Erythroblast (primary cell): ENCODE measurements around the gene ABHD12.

Experiments used
- DNase-seq, 2 experiments: peaks; one replicate each; lab custom pipeline; 2025; lab: John Stamatoyannopoulos, UW
- GATA1 ChIP-seq: IDR thresholded peaks from 2 replicates; pipeline ENCODE4 v1.6.1; 2011; ENCODE audit warnings: low read depth, mild to moderate bottlenecking, control low read depth, low read length, moderate library complexity
- POLR2A ChIP-seq: IDR thresholded peaks from 2 replicates; pipeline ENCODE4 v1.6.1; 2011; ENCODE audit warnings: mild to moderate bottlenecking, low read length

The ABHD12 gene

DNA sequence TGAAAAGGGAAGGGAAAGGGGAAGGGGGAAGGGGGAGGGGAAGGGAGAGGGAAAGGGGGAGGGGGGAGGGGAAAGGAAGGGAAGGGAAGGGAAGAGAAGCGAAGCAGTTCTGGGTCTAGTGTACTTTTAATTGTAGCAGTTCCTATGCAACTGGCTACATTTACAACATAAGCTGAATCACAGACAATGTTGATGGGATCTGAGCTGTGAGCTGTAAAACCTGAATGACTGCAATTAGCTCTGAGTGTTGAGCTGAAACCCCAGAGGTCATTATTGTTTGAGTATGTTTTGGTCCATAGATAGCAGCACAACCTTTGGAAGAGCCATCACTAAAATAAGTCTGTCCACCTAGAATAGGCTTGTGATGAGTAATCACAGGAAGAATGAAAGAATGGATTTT lies 7.2 kb upstream of the ABHD12 start:
- DNase-seq, result no peak
- no peak for TF ChIP-seq POLR2A
- TF ChIP-seq GATA1, result no peak

GRCh38 chr20:25397096-25397495 lies 6.5 kb upstream of the ABHD12 start:
- TF ChIP-seq POLR2A (no peak), GATA1 (no peak)
- no peak for DNase-seq

DNA sequence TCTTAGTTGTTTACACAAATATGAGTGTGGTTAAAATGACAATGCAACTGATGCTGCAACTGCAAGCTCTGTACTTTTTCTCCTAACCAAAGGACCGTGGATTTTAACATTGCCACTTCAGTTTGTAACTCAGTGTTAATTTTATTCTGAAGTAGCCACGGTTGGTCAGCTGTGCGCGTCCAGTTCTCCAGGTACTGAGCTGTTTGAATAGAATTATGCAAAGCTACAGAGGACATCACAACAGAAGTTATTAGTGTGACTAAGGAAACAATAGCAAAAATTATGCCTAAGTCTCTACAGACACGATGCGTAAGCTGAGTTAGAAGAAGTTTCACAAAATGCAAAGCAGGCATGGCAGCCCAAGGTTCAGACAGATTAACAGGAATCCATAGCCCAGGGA lies 4.4 kb upstream of the ABHD12 start:
- no peak for TF ChIP-seq GATA1
- TF ChIP-seq POLR2A, result no peak
- DNase-seq, result no peak

DNA sequence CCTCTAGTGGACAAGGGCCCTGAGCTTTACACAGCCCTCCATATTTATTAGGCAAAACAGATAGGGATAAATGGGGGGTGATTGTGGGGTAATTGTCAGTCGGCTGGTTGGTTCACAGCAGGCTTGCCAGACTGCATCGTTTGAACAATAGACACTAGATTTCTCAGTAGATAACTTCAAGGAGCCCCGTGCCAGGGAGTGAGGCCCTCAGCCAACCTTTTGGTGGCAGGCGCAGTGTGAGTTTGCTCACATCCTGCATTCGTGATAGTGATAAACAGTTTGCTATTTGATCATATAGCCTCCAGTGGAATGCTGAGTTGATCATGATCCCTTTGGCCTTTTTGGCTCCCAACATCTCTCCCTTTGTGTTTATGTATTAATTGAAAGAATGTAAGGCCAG lies 3.6 kb upstream of the ABHD12 start:
- no peak for TF ChIP-seq GATA1
- no peak for TF ChIP-seq POLR2A
- no peak for DNase-seq

- TF ChIP-seq GATA1, result no peak
- peak; percentile 57 to 70 for DNase-seq
These were observed 637 bp downstream of the ABHD12 start for GRCh38 chr20:25389858-25390537.

- TF ChIP-seq GATA1, result no peak
- TF ChIP-seq POLR2A, result no peak
- DNase-seq, result peak; percentile 39 to 57
These were observed 1.2 kb downstream of the ABHD12 start for GRCh38 chr20:25389401-25389857.

DNA sequence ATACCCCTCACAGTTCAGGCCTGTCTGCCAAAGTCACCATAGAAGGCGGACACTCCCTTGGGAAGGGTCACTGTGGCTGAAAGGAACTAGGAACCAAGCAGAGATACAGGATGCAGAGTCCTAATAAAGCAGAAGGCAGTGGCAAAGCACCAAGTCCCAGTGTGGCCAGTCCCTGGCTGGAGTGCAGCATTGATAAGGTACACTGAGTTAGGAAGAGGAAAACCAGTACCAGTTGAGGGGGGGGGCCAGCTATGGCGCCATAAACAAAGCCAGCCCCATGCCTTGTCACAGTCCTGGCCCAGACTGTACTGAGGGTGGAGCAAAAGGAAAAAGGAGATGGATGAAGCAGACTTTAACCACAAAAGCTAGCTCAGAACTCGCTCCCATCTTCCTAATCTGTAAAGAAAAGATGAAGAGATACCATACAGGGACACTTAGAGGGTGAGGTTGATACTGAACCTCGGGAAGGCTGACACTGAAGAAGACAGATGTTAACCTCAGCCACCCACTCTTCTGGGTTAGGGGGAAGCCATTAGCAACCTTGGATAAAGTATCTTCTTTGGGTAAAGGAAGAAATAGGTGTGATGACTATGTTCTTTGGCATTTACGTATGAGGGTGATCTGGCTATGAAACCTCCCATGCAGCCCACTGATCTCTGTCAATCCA lies 7.8 kb downstream of the ABHD12 start:
- TF ChIP-seq POLR2A (no peak), GATA1 (no peak)
- no peak for DNase-seq

GRCh38 chr20:25380945-25381614 lies 9.6 kb downstream of the ABHD12 start:
- DNase-seq, result peak in 1 of 2 experiments; percentile 24
- TF ChIP-seq POLR2A, result no peak
- no peak for TF ChIP-seq GATA1

DNA sequence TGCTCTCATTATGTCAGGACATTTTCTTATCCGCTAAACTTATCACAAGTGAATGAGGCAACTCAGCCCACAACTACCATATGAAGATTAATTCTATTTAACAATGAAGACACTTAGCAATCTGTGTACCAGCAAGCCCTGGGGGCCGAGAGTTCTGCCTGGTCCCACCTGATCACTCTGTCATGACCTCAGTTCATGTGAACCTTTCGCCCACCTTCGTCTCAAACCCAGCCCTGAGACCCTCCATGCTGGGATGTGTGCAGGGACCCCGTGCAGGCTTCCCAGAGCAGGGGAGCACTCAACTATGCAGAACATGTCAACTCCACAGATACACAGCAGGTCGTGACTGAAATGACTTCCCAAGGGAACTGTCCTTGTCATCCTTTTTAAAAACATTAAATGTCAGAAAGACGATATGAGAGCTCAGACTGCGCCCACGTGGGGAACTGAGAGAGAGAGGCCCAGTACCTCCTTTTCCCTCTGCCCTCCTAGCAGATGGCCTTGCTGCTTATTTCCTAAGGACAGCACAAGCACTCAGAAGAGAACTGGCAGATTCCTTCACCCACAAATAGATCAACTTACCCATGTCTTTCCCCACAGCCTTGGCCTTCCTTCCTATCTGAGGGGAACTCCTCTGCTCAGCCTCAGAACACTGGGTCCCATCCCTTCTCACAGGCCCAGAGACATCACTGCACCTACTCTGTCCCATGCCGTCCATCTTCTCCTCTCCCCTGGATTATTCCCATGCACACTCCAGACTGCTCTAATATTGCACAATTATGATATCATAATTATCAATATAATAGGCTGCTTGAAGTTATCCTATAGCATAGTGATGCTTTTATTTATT lies 11.5 kb downstream of the ABHD12 start:
- no peak for DNase-seq
- TF ChIP-seq POLR2A (no peak), GATA1 (no peak)

DNA sequence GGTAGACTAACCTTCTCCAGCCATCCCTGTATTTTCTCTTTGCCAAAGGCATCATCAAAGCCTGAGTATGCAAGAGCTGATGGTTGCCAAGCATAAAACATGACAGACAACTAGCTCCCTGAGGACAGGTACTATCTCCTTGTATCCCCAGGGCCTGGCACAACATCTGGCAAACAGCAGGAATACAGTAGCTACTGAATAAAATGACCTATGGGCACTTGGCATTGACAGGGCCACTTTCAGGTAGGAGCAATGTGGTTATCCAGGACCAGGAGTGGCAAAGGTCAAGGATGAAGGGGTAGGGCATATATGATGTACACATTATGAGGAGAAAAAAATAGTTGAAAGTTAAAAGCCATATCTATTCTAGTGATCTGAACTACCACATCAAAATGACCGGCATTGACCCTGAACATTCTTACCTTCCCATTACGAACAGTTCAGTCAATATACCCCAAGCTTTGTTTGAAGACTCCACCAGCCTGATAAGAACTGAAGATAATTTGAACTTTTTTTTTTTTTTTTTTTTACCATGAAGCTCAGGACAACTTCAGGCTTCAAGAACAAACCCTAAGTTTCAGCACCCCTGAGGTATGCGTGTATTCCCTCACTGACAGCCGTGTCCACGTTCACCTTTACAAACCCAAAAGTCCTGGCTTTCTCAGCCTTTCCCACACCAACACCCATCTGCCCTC lies 12.3 kb downstream of the ABHD12 start:
- no peak for TF ChIP-seq POLR2A
- TF ChIP-seq GATA1, result no peak
- no peak for DNase-seq

GRCh38 chr20:25376886-25377285 lies 13.7 kb downstream of the ABHD12 start:
- TF ChIP-seq GATA1 (no peak), POLR2A (no peak)

GRCh38 chr20:25376236-25376635 lies 14.4 kb downstream of the ABHD12 start:
- no peak for DNase-seq
- TF ChIP-seq GATA1 (no peak), POLR2A (no peak)

More at GRCh38 chr20:25376886-25377285, 13.7 kb downstream of the ABHD12 start:
- no peak for DNase-seq

DNA sequence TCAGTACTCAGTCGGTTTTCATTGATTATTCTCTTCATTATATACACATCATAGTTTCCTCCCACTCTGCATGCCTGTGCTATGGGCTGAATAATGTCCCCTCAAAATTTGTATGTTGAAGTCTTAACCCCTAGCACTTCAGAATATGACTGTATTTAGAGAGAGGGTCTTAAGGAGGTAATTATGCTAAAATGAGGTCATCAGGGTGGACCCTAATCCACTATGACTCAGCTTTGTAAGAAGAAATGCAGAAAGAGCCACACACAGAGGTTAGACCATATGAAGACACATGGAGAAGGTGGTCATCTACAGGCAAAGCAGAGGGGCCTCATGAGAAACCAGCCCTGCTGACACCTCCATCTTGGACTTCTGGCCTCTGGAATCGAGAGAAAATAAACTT lies 15.8 kb downstream of the ABHD12 start:
- no peak for TF ChIP-seq POLR2A
- no peak for TF ChIP-seq GATA1
- no peak for DNase-seq
